DMS79 (cell line): ENCODE results near the gene SYNDIG1.

Experiments
- DNase-seq: peaks from one replicate; lab custom pipeline; 2025; lab: John Stamatoyannopoulos, UW

SYNDIG1 gene

DNA sequence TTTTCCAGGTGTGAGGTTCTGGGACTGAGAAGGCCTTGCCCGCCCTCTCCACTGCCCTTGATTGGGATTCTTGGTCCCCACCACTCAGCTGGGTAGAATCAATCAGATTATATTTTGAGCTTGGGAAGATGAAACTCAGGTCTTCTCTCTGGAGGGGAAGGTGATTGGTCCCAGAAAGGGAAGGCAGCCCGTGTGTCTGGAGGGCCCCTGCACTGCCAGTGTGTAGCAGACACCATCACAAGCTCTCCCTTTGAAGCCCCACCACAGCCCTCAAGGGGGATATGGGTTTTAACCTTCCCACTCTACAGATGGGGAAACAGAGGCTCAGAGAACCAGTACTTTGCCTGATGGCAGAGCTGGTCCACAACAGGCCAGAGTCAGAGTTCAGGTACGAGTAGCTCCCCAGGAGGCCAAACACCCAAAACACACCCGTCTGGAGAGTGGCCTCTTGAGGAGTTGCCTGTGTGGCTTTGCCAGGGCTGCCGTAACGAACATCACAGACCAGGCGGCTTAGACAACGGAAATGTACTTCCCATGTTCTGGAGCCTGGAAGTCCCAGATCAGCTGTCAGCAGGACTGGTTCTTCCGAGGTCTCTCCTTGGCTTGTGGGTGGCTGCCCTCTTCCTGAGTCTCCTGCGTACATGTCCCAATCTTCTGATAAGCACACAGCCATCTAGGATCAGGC lies 205.6 kb downstream of the SYNDIG1 start:
- no peak for DNase-seq

DNA sequence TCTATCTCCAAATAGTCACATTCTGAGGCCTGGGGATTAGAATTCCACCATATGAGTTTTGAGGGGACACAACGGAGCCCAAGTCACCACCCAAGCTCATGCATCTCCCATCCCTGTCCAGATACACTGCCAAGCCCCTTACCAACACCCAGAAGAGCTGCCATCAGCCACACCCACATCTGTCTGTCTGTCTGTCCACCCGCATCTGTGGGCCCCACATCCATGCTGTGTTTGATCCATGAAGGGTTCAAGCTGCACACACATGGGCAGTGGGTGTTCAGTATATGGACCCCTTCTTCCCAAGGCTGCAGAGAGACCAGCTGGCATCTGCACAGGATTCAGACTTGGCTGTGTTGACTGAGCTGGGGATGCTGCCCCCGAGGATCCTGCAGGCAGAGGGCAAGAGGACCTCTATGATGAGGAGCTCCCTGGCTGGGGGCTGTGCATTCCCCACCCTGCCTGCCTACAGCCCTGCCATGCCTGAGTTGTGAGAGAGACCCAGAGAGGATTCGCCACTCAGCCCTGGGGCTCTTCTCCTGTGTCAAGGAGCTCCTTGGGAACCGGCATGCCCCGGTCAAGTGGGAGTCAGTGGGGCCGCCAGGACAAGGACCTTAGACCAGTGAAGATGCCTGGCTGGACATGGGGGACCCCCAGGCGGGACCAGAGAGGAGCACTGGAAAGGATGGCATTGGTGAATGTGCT lies 206.4 kb downstream of the SYNDIG1 start:
- DNase-seq: no peak

DNA sequence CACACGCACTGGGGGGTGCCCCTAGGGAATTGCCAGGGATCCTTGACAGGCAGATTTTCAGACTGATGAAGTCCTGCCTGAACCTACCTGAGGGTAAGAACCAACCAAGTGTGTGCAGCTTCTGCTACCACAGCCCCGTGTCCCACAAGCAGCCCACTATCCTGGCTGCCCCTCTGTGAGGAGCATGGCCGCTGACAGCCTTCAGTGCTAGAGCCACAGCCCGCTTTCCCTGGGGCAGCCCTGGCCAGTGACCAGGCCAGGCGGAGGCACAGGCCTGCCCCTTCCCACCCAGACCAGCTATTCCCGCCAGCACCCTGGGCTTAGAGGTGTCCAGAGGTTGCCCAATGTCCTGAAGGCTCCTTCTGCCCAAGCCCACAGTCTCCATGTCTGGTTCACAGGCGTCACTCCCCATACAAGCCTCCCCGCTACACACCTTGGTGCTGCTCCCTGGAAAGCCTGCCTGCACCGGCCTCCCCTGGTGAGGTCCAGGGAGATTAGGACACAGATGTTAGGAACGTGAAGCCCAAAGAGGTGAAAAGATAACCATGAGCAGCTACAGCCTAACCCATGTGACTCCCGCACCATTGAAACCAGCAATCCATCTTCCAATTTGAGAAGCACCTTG lies 207.0 kb downstream of the SYNDIG1 start:
- no peak for DNase-seq

DNA sequence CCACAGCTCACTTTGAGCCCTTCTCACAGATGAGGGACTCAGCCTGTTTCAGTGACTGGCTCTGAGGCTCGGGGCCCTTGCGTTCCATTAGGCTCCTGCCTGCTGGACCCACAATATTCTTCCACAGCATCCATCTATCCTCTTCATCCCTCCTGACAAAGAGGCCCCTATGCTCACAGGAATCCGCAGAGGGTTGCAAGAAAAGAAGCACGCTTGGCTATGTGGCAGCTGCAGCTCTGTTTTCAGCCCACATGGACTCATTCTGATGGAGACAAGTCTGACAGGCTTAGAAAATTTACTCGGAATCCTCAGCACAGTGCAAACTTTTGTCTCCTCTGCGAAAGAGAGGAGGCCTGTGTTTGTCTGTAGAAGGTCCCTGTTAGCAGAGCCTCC lies 207.5 kb downstream of the SYNDIG1 start:
- DNase-seq: no peak

DNA sequence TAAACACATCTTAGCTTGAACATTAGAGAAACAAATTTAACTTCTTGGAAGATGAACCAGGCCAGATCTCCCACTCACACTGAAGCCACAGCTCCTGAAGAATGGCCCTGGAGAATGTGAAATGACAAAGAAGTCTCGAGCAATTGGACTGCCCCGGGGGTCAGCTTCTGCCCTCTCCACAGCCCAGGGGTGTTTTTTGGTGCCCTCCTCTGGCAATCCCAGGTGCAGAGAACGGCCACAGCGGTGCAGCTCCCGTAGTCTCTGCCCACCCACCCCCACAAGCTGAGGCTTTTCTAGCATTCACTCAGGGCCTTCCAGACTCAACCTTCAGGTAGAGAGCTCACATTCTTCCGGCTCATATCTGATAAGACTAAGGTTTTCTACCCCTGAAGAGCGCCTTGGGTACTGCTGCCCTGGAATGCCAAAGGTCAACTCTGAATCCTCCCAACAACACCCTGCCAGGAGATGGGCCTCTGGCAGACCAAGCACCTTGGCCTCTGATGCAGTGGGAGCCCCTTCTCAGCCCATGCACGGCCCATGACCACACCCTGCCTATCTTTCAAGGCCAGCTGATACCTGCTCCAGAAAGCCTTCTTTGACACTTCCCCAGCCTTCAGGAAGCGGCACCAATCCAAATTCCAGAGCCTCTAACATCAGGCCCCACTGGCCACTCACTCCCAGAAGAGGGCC lies 208.3 kb downstream of the SYNDIG1 start:
- no peak for DNase-seq

DNA sequence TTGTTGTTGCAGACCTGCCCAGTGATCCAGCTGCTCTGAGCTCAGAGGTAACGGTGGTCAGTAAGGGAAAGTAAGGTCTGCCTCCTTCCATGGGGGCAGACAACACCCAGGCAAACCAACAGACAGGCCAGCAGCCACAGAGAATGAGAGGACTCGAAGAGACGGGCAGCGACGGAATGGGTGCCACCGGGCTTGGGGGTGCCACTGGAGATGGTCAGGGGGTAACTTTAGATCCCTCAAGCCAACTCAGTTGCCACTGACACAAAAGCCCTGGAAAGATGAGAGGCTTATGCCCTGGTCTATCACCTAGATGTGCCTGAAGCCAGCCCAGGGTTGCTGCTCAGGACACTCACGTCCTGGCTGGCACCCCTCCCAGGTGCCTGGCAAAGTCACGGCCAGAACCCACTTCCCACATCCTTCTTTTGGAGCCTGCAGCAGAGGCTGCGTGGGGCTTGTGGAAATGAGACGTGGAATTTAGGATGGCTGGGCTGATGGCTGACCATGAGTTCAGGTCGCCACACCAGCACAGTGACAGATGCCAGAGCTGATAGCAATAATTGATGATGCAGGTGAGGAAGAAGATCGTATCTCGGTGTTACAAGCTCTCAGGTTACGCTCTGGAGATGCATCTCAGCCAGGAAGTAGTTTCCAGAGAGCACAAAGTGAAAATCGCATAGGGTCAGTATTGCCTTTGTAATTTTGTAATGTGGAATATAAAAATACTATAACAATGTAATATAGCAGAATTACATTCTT lies 209.1 kb downstream of the SYNDIG1 start:
- no peak for DNase-seq

DNA sequence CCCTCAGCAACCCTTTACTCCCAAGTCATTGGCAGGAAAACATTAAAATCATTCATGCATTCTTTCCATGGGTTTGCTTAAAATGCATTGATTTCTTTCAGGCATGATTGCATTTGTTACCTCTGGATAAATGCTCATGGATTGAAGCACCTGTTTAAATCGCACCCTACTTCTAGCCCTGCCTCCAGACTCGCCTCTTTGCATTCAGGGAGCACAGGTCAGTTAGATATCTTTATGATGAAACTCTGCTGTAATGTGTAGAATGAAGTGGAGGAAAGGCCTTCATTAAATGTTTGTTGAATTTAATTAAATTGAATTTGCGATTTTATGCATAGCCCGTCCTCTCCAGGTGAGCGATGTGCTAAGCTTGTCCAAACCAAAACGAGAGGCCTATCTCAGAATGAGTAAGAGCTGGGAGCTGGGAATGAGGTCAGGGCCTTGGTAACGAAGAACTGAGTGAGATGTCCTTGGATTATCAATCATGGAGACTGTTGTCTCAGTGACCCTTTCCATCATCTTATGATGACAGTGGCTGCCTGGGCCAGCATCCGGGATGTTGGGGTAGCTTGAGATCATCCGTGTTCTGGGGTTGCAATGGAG lies 210.1 kb downstream of the SYNDIG1 start:
- DNase-seq: no peak

DNA sequence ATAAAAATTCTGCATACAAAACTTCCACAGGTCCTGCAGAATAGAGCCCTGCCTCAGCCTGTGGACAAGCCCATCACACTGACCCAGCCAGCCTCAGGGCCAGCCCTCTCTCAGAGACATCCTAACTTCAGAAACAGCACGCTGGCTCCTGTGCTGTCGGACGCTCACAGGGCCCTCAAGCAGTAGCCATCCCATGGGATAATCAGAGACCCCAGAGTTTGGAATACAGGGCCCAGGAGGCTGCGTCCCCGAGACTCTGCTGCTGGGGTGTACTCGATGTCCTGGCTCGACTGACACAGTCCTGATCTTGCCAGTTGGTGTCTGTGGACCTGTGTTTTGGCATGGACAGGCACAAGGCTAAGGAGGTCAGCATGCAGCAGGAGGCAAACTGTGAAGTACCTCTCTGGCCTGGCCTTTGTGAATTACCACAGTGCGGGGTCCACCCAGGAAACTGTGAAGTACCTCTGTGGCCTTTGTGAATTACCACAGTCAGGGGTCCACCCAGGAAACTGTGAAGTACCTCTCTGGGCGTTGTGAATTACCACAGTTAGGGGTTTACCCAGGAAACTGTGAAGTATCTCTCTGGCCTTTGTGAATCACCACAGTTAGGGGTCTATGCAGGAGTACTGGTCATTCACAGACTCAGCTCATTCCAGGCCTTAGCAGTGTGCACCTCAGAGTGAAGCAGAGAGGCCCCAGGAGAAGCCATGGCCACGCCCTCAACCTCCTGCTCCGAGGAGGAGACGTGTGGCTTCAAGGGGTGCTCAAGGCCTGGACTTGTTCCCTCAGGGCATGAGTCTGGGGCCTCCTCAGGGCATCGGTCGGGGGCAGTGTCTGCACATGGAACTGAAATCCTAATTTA lies 212.4 kb downstream of the SYNDIG1 start:
- no peak for DNase-seq

DNA sequence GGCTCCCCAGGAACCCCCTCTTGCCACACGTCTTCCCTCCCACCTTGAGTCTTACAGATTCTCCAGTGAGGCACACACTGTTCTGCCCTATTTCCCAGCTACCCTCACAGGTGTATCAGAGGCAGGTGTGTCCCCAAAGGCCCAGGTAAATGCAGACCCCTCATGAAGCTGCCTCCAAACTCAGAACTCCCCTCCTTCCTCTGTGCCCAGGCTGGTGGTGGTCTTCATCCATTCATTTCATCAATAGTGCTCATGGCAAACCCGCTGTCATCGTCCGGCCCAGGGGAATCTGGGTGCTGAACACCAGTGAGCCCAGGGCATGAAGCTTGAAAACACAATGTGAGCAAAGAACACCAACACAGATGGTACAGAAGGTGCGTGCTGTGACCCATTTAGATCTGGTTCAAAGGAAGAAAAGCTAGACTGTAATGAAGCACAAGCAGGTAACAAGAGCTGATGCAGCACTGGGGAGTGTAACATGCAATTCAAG lies 213.1 kb downstream of the SYNDIG1 start:
- DNase-seq: no peak

DNA sequence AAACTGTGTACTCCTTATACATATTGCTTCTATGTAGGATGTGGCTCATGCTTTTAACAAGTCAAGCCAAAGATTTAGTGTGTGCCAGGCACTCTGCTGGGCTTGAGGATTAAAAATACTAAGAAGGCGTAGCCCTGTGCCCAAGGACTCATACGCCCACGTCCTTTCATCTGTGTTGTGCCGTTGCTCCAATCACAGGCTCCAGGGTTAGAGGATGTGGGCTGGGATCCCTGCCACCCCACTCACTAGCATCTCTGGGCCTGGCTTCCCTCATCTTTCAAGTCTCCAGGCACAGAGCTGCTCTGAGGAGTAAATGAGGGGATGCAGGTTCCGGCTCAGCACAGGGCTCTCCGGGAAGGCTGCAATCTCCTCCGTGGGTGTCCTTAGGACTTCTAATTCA lies 214.2 kb downstream of the SYNDIG1 start:
- DNase-seq: no peak

DNA sequence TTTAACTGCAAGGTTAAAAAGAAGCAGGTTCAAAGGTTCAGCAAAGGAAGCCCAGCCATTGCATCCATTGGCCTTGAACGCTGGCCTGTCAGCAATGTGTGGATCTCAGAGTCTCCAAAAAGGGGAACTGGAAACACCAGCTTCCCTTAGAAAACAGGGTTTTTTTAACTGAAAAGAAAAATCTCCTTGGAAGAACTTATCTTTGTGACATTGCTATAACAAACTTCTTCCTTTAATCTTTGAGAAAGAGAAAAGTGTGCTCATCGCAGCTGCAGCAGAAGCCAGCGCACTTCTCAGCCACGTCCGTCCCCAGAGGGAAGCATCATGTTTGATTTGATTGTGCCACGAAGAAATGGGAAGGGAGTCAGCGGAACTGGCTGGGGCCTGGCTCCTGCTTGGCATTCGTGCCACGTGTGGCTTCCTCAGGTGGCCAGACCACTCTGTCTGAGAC lies 215.0 kb downstream of the SYNDIG1 start:
- DNase-seq: no peak

DNA sequence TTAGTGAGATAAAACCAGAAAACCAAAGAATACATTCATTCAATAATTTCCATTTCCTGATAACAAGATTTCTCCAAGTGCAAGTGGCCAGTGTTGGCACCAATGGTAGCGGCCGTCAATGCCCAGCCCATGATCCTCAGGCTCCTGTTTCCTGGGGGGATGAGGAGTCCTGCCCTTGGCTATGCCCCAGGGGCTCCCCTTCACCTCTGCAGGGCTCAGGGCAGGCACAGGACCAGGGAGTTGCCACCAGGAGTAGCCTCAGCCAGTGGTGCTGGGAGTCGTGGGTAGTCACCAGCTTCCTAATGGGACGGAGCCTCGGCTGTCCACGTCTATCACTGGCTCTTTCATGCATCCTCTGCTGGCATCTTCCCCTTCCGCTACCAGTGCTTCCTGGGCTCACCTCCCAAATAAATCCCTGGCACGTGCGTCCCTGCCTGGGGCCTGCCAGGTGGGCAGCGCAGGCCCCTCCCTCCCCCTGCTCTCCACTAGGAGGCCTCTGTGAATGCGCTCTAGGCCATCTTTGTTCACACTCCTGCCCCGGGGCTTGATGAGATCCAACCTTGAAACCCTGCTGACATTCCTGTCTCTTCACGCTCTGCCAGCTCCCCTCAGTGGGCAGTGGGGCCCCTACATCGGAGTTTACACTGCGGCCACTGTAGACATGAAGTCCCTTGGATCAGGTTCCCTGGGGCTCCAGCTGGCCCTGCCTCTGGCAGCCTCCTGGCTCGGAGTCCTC lies 215.7 kb downstream of the SYNDIG1 start:
- DNase-seq: no peak

DNA sequence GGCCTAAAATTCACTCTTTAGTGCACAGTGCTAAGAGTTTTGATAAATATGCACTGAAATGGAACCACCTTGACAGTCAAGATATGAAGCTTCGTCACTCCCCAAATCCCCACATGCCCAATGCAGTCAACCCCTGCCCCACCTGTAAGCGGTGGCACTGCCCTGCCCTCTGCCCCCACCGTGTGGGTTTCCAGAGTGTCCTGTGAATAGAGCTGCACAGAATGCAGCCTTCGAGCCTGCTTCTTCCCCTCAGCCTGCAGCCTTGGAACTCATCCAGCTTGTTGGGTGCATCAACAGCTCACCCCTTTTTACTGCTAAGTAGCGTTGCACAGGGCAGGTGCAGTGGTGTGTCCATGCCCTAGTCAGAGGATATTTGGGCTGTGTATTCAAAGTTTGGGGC lies 216.3 kb downstream of the SYNDIG1 start:
- DNase-seq: no peak

DNA sequence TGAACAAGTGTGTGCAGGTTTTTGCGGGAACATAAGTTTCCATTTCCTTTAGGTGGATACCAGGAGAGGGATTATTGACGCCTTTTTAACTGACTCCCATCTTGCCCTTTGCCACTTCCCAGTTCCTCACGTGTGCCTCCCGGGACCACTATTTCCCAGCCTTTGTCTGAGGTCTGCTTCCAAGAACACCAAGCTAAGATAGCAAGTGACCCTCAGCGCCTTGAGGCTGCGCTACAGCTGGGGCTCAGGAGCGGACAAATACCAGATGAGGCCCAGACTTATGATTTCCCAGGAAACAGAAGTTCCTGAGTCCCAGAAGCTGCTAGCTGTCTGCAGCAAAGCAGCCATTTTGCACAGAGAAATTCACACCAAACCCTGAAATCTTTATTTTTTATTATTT lies 216.7 kb downstream of the SYNDIG1 start:
- no peak for DNase-seq

DNA sequence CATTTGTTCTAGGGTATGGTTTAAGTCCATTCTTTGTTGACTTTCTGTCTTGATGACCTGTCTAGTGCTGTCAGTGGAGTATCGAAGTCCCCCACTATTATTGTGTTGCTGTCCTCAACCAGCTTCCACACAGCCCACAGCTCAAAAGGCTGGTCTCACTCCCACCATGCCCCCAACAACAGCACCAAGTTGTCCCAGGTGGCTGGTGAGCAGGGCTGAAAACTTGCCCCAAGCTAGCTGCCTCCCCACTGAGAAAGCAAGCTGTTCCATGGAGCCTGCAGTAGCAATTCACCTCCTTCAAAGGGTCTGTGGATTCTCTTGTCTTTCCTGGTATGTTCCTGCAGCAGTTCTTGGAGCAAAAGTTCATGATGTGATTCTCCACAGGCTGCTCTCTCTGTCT lies 221.0 kb downstream of the SYNDIG1 start:
- DNase-seq: no peak

DNA sequence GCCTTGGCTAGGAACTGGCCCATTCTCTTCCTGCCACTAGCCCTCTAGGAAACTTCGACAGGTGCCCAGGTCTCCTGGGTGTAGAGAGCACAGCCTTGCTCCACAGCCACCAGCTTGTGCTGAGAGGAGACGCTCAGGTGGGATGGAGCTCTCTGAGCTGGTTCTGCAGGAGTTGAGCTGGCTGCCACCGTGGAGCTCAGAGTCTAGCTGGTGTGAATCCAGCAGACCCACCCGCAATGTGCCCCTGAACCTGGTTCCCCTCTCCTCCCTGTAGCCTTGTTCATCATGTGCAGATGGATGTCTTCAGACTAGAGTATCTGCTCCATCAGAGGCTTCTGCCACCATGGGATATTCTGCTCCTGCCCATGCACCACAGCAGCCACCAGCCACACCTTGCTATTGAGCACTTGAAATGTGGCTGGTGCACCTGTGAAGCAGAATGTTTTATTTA lies 222.5 kb downstream of the SYNDIG1 start:
- no peak for DNase-seq

DNA sequence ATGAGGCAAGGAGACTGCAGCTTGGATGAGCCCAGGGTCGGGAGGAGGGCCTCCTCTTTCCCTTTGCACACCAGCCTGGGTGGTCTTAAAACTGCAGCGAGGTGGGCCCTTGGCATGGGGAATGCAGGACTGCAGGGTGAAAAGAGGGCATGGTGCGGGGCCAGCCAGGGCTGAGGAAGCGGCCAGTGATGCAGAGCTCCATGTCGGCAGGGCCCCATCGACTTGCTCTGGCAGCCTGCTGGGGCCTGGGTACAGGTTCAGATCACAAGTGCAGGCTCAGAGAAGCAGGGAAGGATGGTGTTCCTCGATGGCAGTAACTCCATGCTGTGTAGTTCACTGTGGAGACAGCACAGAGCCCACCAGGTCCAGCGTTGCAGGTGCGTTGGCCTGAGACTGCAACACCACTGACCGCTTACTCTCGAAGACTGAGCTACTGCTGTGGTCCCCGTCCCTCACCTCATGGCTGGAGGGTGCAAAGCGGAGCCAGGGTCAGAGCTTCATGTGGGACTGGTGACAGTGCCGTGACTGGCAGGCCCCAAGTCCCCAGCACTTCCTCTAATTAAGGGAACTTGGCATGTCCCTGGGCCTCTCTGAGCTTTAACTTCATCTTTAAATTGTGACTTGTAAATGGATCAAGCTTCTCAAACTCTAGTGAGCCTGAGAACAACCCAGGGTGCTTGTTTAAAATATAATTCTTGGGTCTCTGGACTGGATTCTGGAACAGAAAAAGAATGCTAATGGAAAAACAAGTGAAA lies 223.2 kb downstream of the SYNDIG1 start:
- DNase-seq: no peak

DNA sequence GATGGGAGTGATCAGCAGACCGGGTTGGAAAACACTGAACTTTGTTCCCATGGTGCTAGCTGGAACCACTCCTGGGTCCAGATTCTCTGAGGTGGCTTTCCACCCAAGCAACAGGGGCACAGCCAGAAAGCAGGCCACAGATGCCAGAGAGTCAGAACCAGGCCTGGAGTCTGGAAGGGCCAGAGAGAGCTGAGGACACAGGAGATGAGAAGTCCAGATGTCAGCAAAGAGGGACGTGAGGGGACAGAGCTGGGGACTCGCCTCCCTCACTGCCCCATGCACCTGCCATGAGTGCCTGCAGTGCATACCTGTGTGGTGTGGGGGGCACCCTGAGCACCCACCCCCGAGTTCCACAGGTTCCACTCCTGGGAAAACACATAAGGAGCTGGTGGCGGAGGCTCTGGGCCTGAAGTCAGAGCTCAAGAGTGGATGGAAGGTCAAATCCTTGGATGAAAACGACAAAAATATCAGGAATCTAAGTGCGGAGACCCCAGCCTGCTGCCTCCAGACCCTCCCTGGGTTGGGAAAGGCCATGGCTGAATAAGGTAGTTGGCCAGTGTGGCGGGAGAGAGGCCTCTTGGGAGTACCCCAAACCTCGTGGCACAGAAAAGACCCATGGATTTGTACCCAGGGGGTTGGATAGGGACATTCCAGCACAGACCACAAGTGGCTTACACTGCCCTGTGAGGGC lies 224.2 kb downstream of the SYNDIG1 start:
- no peak for DNase-seq
